K562 (cell line): ENCODE results near the gene JUN. TPM values are rescaled to one million over a fixed set of nuclear protein-coding genes. Genes with fewer than 3 reads are reported as not detected.

ENCODE experiments used
- ATF6 ChIP-seq: sonication (generic); formaldehyde crosslinking; IDR thresholded peaks from 2 replicates; pipeline ENCODE4 v1.4.0; 2020; ENCODE audit warnings: mild to moderate bottlenecking, missing genetic modification reagents
- CBX3 ChIP-seq, 2 experiments: IDR thresholded peaks; 1 replicate in 1 of 2; 2 replicates in 1 of 2; pipeline ENCODE4 v1.6.1; 2012; ENCODE audit warnings: inconsistent platforms in 2 of 2, low read length in 2 of 2, borderline replicate concordance in 1 of 2, control low read depth in 1 of 2
- KLF13 ChIP-seq: fragments of 450-650 bp; IDR thresholded peaks from 2 replicates; pipeline ENCODE4 v1.6.1; 2016; ENCODE audit warnings: missing genetic modification characterization, low read depth, mild to moderate bottlenecking, missing compliant biosample characterization, moderate library complexity, borderline replicate concordance
- L3MBTL2 ChIP-seq: fragments of 450-650 bp; IDR thresholded peaks from 2 replicates; pipeline ENCODE4 v1.6.1; 2016; ENCODE audit warnings: mild to moderate bottlenecking, moderate library complexity
- NFIC ChIP-seq: fragments of 450-650 bp; IDR thresholded peaks from 2 replicates; pipeline ENCODE4 v1.6.1; 2017; ENCODE audit warnings: mild to moderate bottlenecking, inconsistent platforms
- WHSC1 ChIP-seq: IDR thresholded peaks from one replicate; pipeline ENCODE4 v1.6.1; 2012; ENCODE audit warnings: low read length, control low read depth, inconsistent platforms
- polyA plus RNA-seq, 8 experiments: library from polyadenylated mRNA; depleted of rRNA in 4 of 8; stranded (reverse) in 5 of 8; unstranded in 3 of 8; fragments of >200 nt; fragmentation: Nextera tagmentation in 2 of 8; fragmentation: Illumina TruSeq in 1 of 8; extraction: Ambion mirVana in 2 of 8; extraction: Trizol in 1 of 8; gene quantifications; 2 replicates each; pipeline versions ENCODE4 v1.2.1 to v1.2.3, GENCODE V29; 2011 to 2014; ENCODE audit warnings: inconsistent platforms in 1 of 8, missing spikeins in 1 of 8
- total RNA-seq, 7 experiments: library from RNA; depleted of rRNA in 6 of 7; stranded (reverse); fragments of >200 nt in 6 of 7; fragmentation: Illumina TruSeq in 2 of 7; extraction: Trizol in 2 of 7; gene quantifications; 2 replicates each; pipeline versions ENCODE4 v1.2.1 to v1.2.3, GENCODE V29; 2011 to 2021; ENCODE audit warnings: low replicate concordance in 1 of 7
- TF ChIP-seq, protein P1 (sequence below), 2 experiments: fragments of 450-650 bp; IDR thresholded peaks; 2 replicates each; pipeline ENCODE4 v1.6.1; 2016; ENCODE audit warnings: mild to moderate bottlenecking in 2 of 2, borderline replicate concordance in 1 of 2, low read depth in 1 of 2, moderate library complexity in 1 of 2
- TF ChIP-seq, protein P2 (sequence below): fragments of 150-350 bp; conservative IDR thresholded peaks from 2 replicates; pipeline ENCODE4 v1.6.1; 2014; ENCODE audit warnings: low read length
- TF ChIP-seq, protein P3 (sequence below): sonication (generic); formaldehyde crosslinking; IDR thresholded peaks from 2 replicates; pipeline ENCODE4 v1.8.1; 2022; ENCODE audit warnings: missing genetic modification reagents
- TF ChIP-seq, protein P4 (sequence below): sonication (generic); IDR thresholded peaks from 2 replicates; pipeline ENCODE4 v1.6.1; 2016

The JUN gene
- total and polyA plus RNA-seq, 9 of the 15 experiments (the other 6 are each of a cell fraction or from before 2014, with no cell fraction given), result 0.32 to 23.4 (median 4.0) TPM

GRCh38 chr1:58783993-58784757, at the start of gene JUN (continued):
- TF ChIP-seq, protein P1, sequence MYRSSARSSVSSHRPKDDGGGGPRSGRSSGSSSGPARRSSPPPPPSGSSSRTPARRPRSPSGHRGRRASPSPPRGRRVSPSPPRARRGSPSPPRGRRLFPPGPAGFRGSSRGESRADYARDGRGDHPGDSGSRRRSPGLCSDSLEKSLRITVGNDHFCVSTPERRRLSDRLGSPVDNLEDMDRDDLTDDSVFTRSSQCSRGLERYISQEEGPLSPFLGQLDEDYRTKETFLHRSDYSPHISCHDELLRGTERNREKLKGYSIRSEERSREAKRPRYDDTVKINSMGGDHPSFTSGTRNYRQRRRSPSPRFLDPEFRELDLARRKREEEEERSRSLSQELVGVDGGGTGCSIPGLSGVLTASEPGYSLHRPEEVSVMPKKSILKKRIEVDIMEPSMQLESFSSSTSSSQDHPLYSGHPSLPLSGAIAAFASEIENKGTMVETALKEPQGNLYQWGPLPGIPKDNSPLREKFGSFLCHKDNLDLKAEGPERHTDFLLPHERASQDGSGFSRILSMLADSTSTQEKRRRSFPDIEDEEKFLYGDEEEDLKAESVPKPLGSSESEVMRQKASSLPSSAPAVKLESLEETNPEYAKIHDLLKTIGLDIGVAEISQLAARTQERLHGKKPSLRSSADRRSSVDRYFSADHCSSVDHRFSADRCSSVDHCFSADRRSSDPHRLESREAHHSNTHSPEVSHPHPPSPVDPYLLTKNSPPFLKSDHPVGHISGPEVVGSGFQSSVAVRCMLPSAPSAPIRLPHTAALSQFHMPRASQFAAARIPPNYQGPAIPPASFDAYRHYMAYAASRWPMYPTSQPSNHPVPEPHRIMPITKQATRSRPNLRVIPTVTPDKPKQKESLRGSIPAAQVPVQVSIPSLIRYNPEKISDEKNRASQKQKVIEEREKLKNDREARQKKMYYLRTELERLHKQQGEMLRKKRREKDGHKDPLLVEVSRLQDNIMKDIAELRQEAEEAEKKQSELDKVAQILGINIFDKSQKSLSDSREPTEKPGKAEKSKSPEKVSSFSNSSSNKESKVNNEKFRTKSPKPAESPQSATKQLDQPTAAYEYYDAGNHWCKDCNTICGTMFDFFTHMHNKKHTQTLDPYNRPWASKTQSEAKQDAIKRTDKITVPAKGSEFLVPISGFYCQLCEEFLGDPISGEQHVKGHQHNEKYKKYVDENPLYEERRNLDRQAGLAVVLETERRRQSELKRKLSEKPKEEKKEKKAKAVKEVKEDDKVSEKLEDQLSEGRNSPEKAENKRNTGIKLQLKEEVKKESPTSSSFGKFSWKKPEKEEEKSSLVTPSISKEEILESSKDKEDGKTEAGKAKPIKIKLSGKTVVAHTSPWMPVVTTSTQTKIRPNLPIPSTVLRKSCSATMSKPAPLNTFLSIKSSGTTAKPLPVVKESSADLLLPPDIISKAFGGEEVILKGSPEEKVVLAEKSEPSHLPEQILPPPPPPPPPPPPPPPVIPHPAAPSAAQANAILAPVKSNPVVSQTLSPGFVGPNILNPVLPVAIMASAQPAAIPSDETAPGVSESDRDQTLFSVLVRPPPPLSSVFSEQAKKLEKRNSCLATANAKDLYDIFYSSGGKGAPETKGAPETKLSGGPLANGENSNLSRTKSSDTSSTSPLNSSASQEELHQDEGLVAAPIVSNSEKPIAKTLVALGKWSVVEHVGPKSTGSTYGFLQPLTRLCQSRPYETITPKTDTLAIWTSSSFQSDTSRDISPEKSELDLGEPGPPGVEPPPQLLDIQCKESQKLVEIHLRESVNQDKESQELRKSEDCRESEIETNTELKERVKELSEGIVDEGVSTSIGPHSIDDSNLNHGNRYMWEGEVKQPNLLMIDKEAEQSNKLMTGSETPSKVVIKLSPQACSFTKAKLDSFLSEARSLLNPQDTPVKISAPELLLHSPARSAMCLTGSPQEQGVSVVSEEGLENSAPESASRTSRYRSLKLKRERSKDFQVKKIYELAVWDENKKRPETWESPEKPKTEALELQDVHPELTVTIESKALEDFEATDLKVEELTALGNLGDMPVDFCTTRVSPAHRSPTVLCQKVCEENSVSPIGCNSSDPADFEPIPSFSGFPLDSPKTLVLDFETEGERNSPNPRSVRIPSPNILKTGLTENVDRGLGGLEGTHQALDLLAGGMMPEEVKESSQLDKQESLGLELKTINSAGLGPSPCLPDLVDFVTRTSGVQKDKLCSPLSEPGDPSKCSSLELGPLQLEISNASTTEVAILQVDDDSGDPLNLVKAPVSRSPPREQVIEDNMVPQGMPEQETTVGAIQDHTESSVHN (IDR thresholded peaks at IDR 0.05; ENCODE audit: borderline replicate concordance in 1 of 2, low read depth in 1 of 2), result peak in 1 of 2 experiments; percentile 80; a peak in 2 of 4 replicates
- TF ChIP-seq, protein P2, sequence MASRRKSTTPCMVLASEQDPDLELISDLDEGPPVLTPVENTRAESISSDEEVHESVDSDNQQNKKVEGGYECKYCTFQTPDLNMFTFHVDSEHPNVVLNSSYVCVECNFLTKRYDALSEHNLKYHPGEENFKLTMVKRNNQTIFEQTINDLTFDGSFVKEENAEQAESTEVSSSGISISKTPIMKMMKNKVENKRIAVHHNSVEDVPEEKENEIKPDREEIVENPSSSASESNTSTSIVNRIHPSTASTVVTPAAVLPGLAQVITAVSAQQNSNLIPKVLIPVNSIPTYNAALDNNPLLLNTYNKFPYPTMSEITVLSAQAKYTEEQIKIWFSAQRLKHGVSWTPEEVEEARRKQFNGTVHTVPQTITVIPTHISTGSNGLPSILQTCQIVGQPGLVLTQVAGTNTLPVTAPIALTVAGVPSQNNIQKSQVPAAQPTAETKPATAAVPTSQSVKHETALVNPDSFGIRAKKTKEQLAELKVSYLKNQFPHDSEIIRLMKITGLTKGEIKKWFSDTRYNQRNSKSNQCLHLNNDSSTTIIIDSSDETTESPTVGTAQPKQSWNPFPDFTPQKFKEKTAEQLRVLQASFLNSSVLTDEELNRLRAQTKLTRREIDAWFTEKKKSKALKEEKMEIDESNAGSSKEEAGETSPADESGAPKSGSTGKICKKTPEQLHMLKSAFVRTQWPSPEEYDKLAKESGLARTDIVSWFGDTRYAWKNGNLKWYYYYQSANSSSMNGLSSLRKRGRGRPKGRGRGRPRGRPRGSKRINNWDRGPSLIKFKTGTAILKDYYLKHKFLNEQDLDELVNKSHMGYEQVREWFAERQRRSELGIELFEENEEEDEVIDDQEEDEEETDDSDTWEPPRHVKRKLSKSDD, result 0 out of 2 replicates have a peak, but pooled peaks have one; percentile 32
- TF ChIP-seq L3MBTL2, result peak; percentile 47; the same call in 1 of the 2 replicates
- TF ChIP-seq, protein P3, sequence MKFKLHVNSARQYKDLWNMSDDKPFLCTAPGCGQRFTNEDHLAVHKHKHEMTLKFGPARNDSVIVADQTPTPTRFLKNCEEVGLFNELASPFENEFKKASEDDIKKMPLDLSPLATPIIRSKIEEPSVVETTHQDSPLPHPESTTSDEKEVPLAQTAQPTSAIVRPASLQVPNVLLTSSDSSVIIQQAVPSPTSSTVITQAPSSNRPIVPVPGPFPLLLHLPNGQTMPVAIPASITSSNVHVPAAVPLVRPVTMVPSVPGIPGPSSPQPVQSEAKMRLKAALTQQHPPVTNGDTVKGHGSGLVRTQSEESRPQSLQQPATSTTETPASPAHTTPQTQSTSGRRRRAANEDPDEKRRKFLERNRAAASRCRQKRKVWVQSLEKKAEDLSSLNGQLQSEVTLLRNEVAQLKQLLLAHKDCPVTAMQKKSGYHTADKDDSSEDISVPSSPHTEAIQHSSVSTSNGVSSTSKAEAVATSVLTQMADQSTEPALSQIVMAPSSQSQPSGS, result peak; percentile 98
- peak; percentile 47; the same call in 1 of the 2 replicates for TF ChIP-seq NFIC
- TF ChIP-seq, protein P4, sequence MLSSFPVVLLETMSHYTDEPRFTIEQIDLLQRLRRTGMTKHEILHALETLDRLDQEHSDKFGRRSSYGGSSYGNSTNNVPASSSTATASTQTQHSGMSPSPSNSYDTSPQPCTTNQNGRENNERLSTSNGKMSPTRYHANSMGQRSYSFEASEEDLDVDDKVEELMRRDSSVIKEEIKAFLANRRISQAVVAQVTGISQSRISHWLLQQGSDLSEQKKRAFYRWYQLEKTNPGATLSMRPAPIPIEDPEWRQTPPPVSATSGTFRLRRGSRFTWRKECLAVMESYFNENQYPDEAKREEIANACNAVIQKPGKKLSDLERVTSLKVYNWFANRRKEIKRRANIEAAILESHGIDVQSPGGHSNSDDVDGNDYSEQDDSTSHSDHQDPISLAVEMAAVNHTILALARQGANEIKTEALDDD, result no peak
- no peak for TF ChIP-seq ATF6 (CRISPR knock-in tag)
- no peak for TF ChIP-seq KLF13 (tag)
- TF ChIP-seq WHSC1, result no peak
- no peak for TF ChIP-seq CBX3 (IDR thresholded peaks at IDR 0.05; ENCODE audit: borderline replicate concordance in 1 of 2, low read length in 2 of 2)
